GM19035 (cell line): ENCODE measurements around the gene UGT1A1.

Source experiments
- ATAC-seq: cut with Tn5 transposase; IDR thresholded peaks from one replicate; pipeline ENCODE4 v1.9.1; 2021; ENCODE audit not compliant: unreplicated experiment

Gene UGT1A1

DNA sequence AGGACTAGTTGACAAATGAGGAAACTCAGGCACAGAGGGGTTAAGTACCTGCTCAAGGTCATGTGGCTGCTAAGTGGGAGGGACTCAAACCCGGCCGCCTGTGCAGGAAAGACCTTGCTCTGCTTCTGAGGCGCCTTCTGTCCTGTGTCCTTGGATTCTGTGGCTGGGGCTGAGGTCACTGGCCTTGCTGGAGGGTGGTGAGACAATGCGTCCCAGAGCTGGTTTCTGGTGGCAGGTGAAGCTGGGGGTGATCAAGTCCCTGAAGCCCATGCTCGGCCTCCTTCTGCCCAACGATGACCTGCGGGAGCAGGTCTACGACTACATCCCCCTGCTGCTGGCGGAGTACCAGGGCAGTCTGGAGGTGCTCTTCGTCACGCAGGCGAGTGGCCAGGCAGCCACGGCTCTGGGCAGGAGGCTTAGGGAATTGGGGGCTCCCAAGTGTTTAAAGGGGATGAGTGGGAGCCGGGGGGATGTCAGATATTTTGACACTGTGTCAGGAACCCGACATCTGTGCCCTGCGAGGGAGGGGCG lies 34.1 kb downstream of the UGT1A1 start:
- ATAC-seq, result no peak

DNA sequence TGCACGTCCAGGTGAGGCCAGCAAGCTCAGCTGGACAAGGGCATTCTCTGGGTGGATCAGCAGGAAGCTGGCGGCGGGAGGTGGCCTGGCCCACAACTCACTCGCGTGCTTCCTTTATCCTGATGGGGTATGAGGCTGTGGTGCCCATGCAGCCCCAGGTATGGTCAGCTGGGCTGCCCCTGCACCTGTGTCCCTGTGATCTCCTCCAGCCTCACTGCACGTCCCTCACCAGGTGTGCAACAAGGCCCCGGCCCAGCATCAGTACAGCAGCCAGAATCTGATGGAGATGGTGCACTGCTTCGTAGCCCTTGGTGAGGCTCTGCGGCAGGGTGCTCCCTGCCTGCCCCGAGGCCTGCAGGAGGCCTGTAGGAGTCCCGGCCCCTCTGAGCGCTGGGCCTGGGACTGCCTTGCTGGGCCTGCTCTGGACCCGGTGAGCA lies 35.7 kb downstream of the UGT1A1 start:
- ATAC-seq, result no peak

DNA sequence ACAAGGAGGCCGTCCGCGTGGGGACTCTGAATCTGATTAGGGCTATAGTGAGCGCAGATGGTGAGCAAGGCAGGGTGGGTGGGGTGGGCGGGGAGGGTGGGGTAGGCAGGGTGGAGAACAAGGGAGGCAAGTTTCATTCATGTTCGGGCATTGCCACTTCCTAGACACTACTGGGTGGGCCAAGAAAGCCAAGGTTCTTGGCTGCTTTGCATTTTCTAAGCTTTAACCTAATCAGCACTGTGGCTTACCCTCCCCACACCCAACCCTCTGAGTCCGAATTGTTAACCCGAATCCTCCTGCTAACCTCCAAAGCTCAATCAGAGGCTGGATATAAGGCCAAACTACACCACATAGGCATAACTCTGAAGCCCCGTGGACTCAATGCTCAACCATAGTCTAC lies 36.2 kb downstream of the UGT1A1 start:
- no peak for ATAC-seq

DNA sequence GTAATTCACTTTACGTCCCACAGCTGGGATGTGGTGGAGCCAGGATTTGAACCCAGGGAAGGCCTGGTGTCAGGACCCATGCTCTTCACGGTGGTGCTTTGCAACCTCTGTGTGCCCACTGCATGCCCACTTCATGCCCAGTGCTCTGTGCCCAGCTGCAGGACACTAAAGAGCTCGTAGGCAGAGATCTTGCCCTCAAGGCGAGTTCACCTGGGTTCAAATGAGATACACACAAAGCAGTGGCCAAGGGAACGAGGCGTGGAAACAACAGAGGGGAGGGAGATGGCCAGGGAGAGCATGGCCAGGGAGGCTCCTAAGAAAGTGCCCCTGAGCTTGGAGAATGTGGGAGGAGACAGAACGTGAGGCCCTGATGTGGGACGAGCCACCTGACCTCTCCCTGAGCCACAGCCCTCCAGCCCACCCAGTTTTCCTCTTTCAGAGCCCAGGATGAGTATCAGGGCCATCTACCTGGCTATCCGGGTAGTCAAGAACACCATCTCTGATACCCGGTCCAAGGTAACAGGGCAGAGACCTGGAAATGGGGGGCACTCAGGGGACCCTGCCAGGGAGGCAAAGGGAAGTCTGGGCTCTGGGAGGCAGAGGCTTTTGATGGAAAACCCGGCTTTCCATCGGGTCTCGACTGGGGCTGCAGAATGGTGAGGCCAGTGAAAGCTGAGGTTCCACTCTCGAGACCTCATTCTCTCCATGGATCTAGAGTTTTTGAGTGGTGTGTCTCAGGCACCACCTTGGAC lies 38.4 kb downstream of the UGT1A1 start:
- no peak for ATAC-seq

DNA sequence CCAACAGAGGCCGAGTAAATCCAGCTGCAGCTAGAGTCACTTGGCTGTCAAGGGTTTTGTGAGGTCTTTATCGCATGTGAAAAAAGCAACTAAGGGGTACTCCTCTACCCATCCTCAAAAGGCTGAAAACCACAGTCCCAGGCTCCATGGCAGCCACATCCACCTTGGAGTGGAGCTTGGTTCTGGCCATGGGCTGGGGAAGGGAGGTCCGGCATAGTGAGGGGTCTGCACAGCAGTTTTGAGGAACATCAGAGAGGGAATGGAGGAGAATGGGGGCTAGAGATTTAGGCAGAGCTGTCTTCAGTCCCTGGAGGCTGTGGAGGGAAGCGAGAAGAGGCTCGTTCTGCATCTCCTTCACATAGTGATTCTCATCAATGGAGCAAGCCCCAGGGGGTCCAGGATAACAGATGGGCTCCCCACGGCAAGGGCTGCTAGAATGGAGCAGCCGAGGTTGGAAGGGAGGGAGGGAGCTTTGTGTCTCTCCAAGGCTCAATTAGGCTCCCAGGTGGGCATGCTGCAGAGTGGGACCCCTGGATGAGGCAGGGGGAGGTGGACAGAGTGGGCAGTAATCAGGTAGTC lies 39.1 kb downstream of the UGT1A1 start:
- no peak for ATAC-seq

DNA sequence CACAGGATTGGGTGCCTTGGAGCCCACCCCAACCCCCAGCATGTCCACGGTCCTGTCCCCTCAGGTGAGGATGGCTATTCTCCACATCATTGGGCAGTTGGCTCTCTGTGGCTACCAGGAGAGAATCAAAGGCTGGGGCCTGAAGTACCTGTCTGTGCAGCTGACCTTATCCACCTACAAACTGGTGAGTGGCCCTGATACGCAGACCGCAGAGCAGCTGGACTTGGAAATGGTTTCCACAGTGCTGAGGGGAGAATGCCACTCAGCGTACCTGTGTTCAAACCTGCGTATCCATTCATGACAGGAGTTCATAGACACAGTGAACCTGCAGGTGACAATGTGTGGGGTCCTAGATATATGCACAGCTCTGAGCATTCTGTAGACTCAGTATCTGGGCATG lies 39.6 kb downstream of the UGT1A1 start:
- ATAC-seq, result no peak

DNA sequence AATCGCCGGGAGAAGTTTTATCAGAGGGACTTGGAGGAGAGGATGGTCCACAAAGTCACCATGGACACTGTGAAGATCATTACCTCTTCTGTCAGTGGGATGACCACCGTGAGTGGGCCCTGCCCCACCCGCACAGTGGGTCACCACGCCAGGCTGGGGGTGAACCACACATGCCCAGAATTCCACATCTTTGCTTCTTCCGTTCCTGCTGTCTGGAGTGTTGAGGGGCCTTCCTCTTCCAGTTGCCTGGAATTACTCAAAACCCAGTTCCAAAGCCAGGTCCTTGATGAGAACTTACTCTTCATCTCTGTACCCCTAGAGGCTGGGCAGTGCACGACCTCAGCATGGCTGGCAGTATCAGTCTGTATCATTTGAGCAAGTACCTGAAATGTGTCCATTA lies 40.1 kb downstream of the UGT1A1 start:
- ATAC-seq, result no peak

DNA sequence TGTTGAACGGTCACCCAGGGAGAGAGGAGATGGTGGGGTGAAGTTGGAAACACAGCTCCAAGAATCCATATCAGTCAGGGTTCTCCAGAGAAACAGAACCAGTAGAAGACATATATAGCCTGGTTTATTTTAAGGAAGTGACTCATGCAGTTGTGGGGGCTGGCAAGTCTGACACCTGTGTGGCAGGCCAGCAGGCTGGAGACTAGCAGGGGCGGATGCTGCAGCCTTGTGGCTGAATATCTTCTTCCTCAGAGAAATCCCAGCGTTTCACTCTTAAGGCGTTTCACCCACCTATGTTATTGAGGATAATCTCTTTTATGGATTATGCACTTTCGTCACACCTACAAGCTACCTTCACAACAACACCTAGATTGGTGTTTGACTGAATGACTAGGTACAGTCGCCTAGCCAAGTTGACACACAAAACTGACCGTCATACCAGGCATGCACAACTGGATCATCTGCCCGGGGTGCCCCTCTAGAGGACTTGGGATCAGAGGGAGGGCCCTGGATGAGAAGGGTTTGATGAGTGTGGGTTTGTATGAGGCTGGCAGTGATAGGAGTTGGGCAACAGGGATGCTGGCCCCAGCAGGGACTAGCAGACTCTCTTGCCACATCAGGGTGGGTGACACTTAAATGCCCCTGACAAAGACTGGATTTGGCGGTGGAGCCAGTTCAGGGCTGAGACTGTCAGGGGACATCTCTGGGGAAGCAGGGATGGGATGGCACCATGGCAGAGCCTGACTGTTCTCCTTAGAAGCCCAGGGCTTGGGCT lies 41.5 kb downstream of the UGT1A1 start:
- ATAC-seq, result no peak

DNA sequence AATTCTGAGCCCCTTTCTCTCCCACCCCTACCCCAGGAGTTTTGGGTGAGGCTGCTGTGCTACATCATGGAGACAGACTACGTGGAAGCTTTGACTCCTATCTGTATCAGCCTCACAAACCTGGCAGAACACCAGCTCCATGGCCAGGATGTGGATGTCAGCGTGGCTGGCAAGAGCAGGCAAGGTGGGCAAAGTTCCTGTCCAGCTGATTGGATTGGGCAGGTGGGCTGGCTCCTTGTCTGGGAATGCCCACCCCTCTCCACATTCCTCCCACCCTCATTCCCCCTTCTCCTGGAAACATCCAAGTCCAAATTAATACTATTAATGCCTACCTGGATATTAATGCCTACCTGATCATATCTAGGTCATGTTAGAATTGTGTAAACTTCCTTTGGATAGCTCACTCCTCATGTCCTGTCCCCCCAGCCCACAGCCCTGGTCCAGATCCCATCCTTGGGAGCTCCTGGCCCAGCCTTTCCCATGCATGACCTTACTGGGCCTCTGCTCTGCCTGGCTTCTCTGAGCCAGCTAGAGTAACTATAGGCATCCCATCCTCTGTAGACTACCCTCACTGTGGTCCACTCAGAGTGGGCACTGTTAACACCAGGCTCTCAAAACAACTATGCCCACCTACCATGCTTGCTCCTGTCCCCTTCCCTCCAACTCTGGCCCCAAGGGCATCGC lies 42.2 kb downstream of the UGT1A1 start:
- ATAC-seq, result no peak

DNA sequence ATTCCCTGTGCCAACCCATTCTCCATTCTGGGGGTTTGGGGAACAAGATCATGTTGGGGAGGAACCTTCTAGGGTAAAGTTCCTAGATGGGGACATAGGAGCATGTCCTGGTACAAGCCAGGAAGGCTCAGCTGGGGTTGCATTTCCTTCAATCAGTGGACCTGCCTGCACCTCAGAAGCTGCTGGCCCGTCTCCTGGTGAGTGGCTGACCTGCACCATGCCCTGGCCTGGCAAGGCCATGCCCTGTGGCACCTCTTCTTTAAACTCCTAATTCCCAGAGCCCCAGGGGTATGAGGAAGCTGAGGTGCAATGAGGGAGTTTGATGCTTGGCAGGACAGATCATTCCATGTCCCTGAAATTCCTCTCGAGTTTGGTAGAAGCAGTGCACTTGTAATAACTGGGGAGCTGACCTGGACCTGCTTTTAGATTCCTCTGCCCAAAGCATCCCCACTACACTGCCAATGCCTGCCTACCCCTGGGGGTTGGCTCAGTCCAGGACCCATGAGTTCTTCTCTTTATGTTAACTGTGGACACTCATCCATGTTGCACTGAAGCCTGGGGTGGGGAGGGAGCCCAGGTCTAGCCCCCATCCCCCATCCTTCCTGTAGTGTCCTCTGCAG lies 43.3 kb downstream of the UGT1A1 start:
- ATAC-seq, result no peak

DNA sequence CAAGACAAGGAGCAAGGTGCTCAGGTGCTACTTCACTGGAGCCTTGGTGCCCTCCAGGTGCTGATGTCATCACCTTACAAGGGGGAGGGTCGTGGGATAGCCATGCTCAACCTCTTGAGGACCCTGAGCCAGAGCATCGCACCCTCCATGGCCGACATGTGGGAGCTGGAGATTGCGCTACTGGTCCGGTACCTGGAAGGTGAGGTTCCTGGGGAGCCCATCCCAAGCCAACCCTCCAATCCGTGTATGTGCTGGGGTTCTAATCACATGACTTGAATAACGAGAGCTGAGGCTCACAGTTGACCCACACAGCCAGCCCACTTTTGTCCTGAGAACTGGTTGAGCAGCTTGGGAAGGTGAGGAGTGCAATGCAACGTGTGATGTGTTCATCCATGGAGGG lies 43.9 kb downstream of the UGT1A1 start:
- ATAC-seq, result no peak

DNA sequence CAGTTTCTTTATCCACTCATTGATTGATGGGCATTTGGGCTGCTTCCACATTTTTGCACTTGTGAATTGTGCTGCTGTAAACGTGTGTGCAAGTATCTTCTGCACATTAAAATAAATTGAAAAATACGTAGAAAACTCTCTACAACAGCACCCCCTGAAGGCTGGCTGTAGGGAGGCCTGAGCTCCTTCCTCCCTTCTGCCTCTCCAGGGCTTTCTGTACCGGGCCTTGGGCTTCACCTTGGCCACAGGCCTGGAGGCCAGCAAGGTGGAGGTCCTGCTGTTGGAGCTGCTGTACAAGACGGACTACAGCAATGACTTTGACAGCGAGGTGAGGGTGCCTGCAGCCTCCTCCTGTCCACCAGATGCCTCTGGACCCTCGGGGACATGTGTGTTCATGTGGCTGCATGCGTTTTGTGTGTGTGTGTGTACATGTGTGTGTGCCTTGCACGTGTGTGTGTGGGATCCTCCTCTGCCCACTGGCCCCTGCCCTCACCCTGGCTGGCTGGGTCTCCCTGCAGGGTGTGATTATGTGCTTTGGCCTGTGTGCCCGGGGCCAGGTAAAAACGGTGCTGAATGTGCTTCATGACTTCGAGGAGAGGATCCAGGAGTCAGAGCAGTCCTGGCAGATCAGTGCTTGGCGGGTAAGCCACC lies 47.3 kb downstream of the UGT1A1 start:
- ATAC-seq, result no peak

DNA sequence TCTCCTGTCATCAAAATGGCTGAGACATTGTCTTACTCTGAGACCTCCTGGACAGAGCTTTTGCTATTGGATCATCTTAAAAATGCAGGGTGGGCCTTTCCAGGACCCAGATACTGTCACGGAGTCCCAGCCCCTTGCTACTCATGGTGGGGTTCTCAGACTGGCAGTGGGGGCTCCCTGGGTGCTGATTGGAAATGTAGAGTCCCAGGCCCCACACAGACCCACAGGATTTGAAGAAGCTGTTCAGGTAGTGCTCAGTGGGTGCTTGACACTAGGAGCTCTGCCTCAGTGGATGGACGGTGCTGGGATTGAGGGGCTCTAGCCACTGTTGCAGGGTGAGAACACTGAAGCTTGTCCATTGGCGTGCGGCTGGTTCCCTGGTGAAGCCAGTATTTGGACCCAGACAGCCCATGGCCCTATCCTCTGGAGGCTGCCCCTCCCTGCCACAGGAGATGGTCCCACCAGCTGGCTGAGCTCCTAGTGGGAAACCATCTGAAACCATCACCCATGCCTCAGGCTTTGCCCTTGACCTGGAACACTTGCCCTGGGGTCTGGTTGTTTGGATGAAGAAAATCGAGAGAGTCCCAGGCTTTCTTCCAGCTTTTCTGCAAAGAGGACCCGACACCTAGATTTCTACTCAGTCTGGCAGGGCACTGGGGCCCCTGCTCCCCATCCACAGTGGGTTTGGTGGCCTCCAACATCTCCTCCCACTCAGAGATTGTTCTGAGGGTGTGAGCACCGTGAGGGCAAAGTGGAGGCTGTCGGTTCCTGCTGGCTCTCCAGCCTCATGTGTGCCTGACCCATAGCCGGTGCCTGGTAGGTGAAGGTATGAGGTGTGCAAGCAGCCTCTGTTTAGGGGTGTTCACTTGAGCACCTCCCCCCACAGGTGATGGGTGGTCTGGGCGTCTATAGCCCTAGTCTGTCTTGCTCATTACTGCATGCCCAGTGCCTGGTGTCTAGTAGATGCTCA lies 48.2 kb downstream of the UGT1A1 start:
- ATAC-seq, result no peak

DNA sequence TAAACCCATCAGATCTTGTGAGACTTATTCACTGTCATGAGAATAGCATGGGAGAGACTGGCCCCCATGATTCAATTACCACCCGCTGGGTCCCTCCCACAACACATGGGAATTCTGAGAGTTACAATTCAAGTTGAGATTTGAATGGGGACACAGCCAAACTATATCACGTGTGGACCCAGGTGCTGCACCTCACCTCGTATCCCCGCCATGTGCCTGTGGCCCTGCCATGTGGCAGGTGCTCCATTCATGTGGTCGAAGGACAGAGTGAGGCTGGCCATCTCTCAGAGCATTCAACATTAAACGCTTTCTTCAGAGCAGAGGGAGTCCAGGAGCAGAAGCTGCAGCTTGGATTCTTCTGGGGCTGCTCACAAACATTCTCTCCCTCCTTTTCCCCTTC lies 50.3 kb downstream of the UGT1A1 start:
- no peak for ATAC-seq

DNA sequence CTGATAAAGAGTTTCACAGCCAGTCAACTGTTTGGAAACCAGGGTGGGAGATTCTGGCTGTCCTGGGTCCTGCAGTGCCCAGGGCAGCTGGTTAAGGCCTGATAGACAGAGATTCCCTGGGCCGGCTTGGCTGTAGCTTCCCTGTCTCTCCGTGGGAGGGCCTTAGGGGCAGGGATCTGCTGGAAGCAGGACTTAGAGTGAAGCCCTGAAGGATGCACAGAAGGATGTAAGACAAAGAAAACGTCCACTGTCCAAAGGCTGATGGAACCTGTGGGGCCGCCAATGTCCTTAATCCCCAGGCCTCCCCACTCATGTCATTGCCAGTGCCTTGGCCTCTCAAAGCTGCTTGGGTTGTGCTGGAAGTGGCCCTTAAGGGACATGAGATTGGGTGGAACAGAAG lies 51.0 kb downstream of the UGT1A1 start:
- ATAC-seq, result no peak

DNA sequence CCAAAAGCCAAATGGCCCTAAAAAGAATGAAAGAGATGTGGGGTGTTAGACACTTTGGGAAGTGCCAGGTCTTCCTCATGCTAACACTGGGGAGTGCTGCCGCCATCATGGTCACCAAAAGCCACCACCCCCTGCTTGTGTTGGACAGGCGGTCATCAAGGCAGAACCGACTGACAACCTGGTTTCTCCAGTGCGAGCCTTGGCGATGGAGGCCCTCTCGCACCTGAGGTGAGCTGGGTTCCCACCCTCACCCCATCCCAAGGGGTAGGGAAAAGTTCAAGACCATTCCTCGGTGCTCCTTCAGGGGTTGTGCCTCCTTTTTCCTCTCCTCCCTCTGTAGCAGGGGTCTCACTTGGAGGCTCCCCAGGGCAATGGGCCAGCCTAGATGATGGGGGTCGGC lies 51.7 kb downstream of the UGT1A1 start:
- no peak for ATAC-seq

DNA sequence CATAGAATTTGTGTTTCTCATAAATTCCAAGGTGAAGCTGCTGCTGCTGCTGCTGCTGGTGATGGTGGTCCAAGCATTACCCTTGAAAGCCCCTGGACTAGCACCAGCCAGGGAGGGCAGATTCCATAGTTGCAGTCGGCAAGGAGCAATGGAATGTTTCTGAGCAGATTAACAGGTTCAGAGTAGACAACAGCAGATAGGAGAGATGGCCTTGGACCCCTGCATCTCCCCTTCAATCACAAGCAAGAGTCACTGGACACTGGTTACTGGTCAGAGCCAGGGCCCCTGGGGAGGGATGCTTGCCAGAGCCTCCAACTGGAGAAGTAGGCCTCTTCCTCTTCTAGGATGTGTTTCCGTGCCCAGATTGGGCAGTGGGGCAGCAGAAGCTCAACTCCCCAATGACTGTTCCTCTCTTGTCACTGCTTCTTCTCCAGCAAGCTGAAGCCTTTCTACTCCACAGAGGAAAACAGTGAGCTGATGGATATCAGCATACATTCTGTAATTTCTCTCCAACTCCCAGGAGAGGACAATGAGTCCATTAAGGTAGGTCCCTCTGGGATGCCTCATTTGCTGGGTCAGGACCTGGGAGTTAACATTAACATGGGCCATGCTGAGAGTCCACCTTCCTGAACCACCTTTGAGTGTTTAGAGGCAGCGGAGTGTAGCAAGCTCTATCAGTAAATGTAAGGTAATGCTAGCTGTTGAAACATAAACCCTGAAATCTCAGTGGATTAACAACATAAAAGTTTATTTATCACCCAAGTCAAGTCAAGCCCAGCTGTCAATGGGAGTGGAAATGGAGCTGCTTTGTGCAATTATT lies 53.4 kb downstream of the UGT1A1 start:
- no peak for ATAC-seq

DNA sequence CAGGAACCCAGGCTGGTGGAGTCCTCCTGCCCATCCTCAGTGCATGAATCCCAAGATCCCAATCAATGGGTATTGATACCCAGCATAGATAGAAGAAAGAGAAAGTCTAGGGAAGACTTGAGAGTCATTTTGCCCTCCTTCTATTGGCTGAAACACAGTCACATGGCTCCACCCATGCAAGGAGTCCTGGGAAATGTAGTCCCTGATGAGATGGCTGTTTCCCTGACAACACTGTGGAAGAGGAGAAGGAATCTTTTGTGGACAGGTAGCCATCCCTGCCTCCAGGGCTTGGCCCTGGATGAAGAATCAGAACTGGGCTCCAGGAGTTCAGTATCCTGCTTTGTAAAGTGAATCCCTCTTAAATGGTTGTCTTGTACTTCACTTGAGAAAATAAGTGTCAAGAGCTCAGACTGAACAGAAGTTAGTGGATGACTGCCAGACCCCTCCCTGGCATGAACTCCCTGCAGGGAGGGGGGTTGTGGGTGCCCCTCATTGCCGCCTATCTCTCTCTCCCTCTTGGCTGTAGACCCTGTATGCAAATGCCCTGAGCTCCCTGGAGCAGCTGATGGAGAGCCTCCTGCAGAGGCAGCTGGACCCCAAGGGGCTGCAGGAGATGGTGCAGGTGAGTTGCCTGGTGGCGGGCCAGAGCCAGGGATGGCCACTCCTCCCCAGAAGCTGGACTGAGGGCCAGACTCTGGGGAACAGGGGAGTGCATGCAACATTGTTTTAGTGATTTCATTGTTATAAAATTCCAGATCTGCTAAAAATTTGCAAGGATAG lies 54.2 kb downstream of the UGT1A1 start:
- no peak for ATAC-seq
